GM03348 (cell line): ENCODE results near the gene TMEM170A.

Source experiments
- DNase-seq: peaks from one replicate; pipeline ENCODE4 v3.0.0; 2012; ENCODE audit warnings: low spot score

The TMEM170A gene

GRCh38 chr16:75401691-75402090 lies 62.8 kb downstream of the TMEM170A start:
- DNase-seq: no peak

GRCh38 chr16:75398333-75398732 lies 66.2 kb downstream of the TMEM170A start:
- DNase-seq: no peak

GRCh38 chr16:75394941-75395340 lies 69.5 kb downstream of the TMEM170A start:
- no peak for DNase-seq
